PFSK-1 (cell line): Measurements from ENCODE around the gene CBX7.

ENCODE experiments used
- FOXP2 ChIP-seq: optimal IDR thresholded peaks from 2 replicates; pipeline ENCODE3; 2011; ENCODE audit warnings: borderline replicate concordance, control low read depth, inconsistent platforms; ENCODE audit not compliant: insufficient read depth; ENCODE audit errors: extremely low read length, extremely low read depth
- POLR2AphosphoS5 ChIP-seq: IDR thresholded peaks from 2 replicates; pipeline ENCODE4 v1.6.1; 2012; ENCODE audit warnings: low read depth, mild to moderate bottlenecking, control low read depth, low read length, moderate library complexity
- SIN3A ChIP-seq: IDR thresholded peaks from 2 replicates; pipeline ENCODE4 v1.6.1; 2012; ENCODE audit warnings: mild to moderate bottlenecking, low read length, moderate library complexity, borderline replicate concordance; ENCODE audit not compliant: insufficient read depth
- TAF1 ChIP-seq: IDR thresholded peaks from 2 replicates; pipeline ENCODE4 v1.6.1; 2012; ENCODE audit warnings: low read length, control low read depth, borderline replicate concordance; ENCODE audit not compliant: insufficient read depth
- TF ChIP-seq, protein P1 (sequence below), 2 experiments: IDR thresholded peaks; 2 replicates each; pipeline versions ENCODE4 v1.6.1 to v1.8.0; 2011 to 2012; ENCODE audit warnings: low read depth in 2 of 2, low read length in 2 of 2, control low read depth in 1 of 2, inconsistent platforms in 1 of 2, mild to moderate bottlenecking in 1 of 2, moderate library complexity in 1 of 2; ENCODE audit not compliant: insufficient read depth in 1 of 2

The CBX7 gene

GRCh38 chr22:39084666-39085065 lies 67.8 kb downstream of the CBX7 start:
- TF ChIP-seq FOXP2: no peak
- TF ChIP-seq, protein P1, sequence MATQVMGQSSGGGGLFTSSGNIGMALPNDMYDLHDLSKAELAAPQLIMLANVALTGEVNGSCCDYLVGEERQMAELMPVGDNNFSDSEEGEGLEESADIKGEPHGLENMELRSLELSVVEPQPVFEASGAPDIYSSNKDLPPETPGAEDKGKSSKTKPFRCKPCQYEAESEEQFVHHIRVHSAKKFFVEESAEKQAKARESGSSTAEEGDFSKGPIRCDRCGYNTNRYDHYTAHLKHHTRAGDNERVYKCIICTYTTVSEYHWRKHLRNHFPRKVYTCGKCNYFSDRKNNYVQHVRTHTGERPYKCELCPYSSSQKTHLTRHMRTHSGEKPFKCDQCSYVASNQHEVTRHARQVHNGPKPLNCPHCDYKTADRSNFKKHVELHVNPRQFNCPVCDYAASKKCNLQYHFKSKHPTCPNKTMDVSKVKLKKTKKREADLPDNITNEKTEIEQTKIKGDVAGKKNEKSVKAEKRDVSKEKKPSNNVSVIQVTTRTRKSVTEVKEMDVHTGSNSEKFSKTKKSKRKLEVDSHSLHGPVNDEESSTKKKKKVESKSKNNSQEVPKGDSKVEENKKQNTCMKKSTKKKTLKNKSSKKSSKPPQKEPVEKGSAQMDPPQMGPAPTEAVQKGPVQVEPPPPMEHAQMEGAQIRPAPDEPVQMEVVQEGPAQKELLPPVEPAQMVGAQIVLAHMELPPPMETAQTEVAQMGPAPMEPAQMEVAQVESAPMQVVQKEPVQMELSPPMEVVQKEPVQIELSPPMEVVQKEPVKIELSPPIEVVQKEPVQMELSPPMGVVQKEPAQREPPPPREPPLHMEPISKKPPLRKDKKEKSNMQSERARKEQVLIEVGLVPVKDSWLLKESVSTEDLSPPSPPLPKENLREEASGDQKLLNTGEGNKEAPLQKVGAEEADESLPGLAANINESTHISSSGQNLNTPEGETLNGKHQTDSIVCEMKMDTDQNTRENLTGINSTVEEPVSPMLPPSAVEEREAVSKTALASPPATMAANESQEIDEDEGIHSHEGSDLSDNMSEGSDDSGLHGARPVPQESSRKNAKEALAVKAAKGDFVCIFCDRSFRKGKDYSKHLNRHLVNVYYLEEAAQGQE (IDR thresholded peaks at IDR 0.05; ENCODE audit: insufficient read depth in 1 of 2, low read depth in 2 of 2, low read length in 2 of 2): no peak
- no peak for TF ChIP-seq TAF1
- TF ChIP-seq SIN3A: no peak
- no peak for TF ChIP-seq POLR2AphosphoS5

DNA sequence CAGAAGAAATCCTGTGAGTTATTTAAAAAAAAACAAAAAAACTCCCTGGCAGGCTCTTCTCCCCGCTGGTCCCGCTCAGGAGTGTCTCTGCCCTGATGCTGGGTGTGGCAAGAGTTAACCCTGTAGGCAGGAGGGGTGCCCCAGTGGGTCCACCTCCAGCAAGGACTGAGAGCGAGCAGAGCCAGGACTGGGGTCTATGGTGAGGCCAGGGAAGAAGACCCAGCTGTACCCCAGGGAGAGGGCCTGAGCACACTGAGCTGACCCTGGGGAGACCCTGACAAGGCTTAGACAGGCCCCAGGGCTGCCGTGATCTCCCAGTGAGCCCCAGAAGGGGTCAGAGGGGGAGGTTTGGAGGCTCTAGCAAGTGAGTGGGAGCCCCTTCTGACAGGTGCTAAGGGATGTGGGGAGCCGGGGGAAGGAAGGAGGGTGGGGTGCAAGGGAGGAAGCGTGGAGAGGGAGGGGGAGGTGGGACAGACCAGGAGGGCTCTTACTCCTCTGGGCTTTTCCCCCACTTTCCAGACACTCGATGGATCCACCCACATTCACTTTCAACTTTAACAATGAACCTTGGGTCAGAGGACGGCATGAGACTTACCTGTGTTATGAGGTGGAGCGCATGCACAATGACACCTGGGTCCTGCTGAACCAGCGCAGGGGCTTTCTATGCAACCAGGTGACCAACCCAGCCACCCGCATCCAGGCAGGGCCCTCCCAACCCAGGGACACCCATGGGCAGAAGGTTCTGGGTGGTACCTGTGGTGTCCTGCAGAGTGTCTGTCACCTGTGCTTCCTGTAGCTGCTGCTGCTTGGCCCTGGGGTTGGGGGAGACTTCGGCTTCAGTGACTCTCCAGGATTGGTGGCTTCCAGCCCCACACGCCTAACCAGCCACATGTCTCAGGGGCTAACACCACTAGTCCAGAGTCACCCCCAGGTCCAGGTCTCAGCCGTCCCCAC lies 69.0 kb downstream of the CBX7 start:
- TF ChIP-seq, protein P1 (IDR thresholded peaks at IDR 0.05; ENCODE audit: insufficient read depth in 1 of 2, low read depth in 2 of 2, low read length in 2 of 2): no peak
- no peak for TF ChIP-seq TAF1
- no peak for TF ChIP-seq FOXP2
- TF ChIP-seq POLR2AphosphoS5: no peak
- no peak for TF ChIP-seq SIN3A

DNA sequence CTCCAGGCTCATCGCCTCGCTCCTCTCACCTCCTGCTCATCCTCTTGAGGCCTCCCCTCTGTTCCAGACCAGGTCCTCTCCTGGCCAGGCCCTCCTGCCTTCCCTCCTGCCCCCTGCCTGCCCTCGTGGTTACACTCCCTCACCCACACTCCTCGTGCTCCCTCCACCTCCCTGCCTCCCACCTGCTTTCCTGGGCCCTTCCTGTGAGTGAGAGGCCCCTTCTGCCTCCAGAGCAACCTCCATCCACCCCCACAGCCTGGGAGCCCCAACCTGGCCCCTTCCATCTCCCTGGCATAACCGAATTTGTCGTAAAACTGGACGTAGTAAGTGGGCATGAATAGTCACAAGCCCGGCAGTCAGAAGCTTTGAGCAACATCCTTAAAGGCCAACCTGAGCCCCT lies 70.9 kb downstream of the CBX7 start:
- TF ChIP-seq SIN3A (no peak), POLR2AphosphoS5 (no peak), TAF1 (no peak), FOXP2 (no peak)
- TF ChIP-seq, protein P1 (IDR thresholded peaks at IDR 0.05; ENCODE audit: insufficient read depth in 1 of 2, low read depth in 2 of 2, low read length in 2 of 2): no peak

- TF ChIP-seq SIN3A: no peak
- TF ChIP-seq POLR2AphosphoS5: no peak
- no peak for TF ChIP-seq TAF1
- TF ChIP-seq FOXP2: no peak
- TF ChIP-seq, protein P1 (IDR thresholded peaks at IDR 0.05; ENCODE audit: insufficient read depth in 1 of 2, low read depth in 2 of 2, low read length in 2 of 2): no peak
These were observed 71.5 kb downstream of the CBX7 start for GRCh38 chr22:39081016-39081415.
